Kidney (tissue), 14 donors: ENCODE data around the gene C16orf95. TPM values are rescaled to one million over a fixed set of nuclear protein-coding genes. Genes with fewer than 3 reads are reported as not detected.

ENCODE experiments used
- DNase-seq, 5 donors: peaks; one replicate each; pipeline ENCODE4 v3.0.0-alpha.2; 2013 to 2020
- FAIRE-seq: peaks from 2 replicates; lab custom pipeline; 2012; peaks lifted over from hg19 to GRCh38; lab: Jason Lieb, UNC
- H3K27ac ChIP-seq, 2 donors: one replicate each; pipeline ENCODE4 v1.7.0; 2013; ENCODE audit warnings: low read depth in 2 of 2, low read length in 2 of 2, inconsistent platforms in 1 of 2
- H3K27me3 ChIP-seq: one replicate; pipeline ENCODE4 v1.7.1; 2013; ENCODE audit warnings: low read length, inconsistent platforms; ENCODE audit not compliant: control insufficient read depth, insufficient read depth
- H3K36me3 ChIP-seq, 3 donors: one replicate each; pipeline versions ENCODE4 v1.7.0 to v1.7.1; 2013; ENCODE audit warnings: low read length in 3 of 3, control low read depth in 1 of 3, inconsistent platforms in 1 of 3; ENCODE audit not compliant: insufficient read depth in 3 of 3, control insufficient read depth in 2 of 3
- H3K4me1 ChIP-seq, 3 donors: one replicate each; pipeline versions ENCODE4 v1.7.0 to v1.7.1; 2013; ENCODE audit warnings: low read length in 3 of 3, inconsistent platforms in 1 of 3, low read depth in 1 of 3; ENCODE audit not compliant: control insufficient read depth in 2 of 3, insufficient read depth in 2 of 3
- H3K4me3 ChIP-seq, 3 donors: one replicate each; pipeline versions ENCODE4 v1.7.0 to v1.8.1; 2013; ENCODE audit warnings: low read length in 3 of 3, control low read depth in 1 of 3, inconsistent platforms in 1 of 3
- H3K9ac ChIP-seq, 3 donors: one replicate each; pipeline versions ENCODE4 v1.7.0 to v1.7.1; 2013; ENCODE audit warnings: low read length in 3 of 3, control low read depth in 1 of 3, inconsistent platforms in 1 of 3
- H3K9me3 ChIP-seq, 3 donors: one replicate each; pipeline versions ENCODE4 v1.7.0 to v1.7.1; 2013; ENCODE audit warnings: low read length in 3 of 3, control low read depth in 1 of 3, inconsistent platforms in 1 of 3; ENCODE audit not compliant: control insufficient read depth in 2 of 3, insufficient read depth in 1 of 3
- CTCF ChIP-seq: IDR thresholded peaks from 3 replicates; pipeline ENCODE4 v1.5.1; 2012; ENCODE audit warnings: mild to moderate bottlenecking, moderate library complexity, borderline replicate concordance; ENCODE audit not compliant: insufficient read depth; ENCODE audit errors: extremely low read depth
- intact Hi-C: fragments of 100-400 bp; cut with DNase I; formaldehyde crosslinking; loops from one replicate; pipeline ENCODE4 v1.11.1; 2022
- polyA plus RNA-seq: library from polyadenylated mRNA; stranded (reverse); fragments of 350-450 nt; fragmentation: Illumina TruSeq; extraction: RNeasy Lipid Tissue Mini Kit (QIAGEN cat#74804); gene quantifications from one replicate; pipeline ENCODE4 v1.2.3, GENCODE V29; 2014; ENCODE audit warnings: low read depth, low replicate concordance; ENCODE audit not compliant: insufficient read depth
- total RNA-seq: library from RNA; stranded (reverse); fragmentation: NEBNext Ultra II Directional; extraction: Animal tissue kit (Norgen Biotek cat#: 25700); gene quantifications from one replicate; pipeline ENCODE4 v1.2.1, GENCODE V29; 2021
- donor health status: control.
- donor health status: control.
- donor health status: control.
- donor health status: control.
- donor health status: control.
- donor health status: DM: yes; HTN: yes; CAD: no.
- donor health status: Normal renal cell carcinoma (clear cell type).

Gene C16orf95
- total and polyA plus RNA-seq, 2 donors from 2014 or later = 2.5 to 11.5 TPM

- Histone ChIP-seq H3K4me1 (peaks cover 0 to 5% (median 0%) of the 10 kb centered on the region in 3 donors), H3K27ac (no peak overlapping the region), H3K36me3 (peaks cover 6 to 25% (median 14%) of the 10 kb centered on the region in 3 donors), H3K9me3 (no peaks in the 10 kb centered on the region), H3K27me3 (no peaks in the 10 kb centered on the region), H3K4me3 (no peak overlapping the region), H3K9ac (no peak overlapping the region)
- intact Hi-C loops = no loop called here
- TF ChIP-seq CTCF = no peak
- DNase-seq (no peak), FAIRE-seq (no peak)
Observed at GRCh38 chr16:87361916-87362619, 44.9 kb upstream of the C16orf95 start.

- FAIRE-seq = no peak
- Histone ChIP-seq H3K9ac (no peak overlapping the region), H3K27ac (no peak overlapping the region), H3K4me1 (peaks cover 0 to 5% (median 0%) of the 10 kb centered on the region in 3 donors), H3K36me3 (peaks cover 6 to 30% (median 14%) of the 10 kb centered on the region in 3 donors), H3K27me3 (no peaks in the 10 kb centered on the region), H3K9me3 (no peaks in the 10 kb centered on the region), H3K4me3 (no peak overlapping the region)
- no peak for DNase-seq
- TF ChIP-seq CTCF = no peak
- intact Hi-C loops = no loop called here
Observed at GRCh38 chr16:87360862-87361610, 43.8 kb upstream of the C16orf95 start.

GRCh38 chr16:87359121-87359520 lies 41.9 kb upstream of the C16orf95 start:
- H3K36me3 ChIP-seq = peaks cover 6 to 30% (median 14%) of the 10 kb centered on the region in 3 donors
- H3K9me3 ChIP-seq = no peaks in the 10 kb centered on the region
- H3K9ac ChIP-seq = no peak overlapping the region
- H3K4me1 ChIP-seq = peaks cover 0 to 2% (median 0%) of the 10 kb centered on the region in 3 donors
- intact Hi-C loops = no loop called here
- no peak overlapping the region for H3K4me3 ChIP-seq
- H3K27me3 ChIP-seq = no peaks in the 10 kb centered on the region
- DNase-seq (no peak), FAIRE-seq (no peak)
- H3K27ac ChIP-seq = no peak overlapping the region
- TF ChIP-seq CTCF = no peak
